ENCODE data around the gene MDM2. TPM values are rescaled to one million over a fixed set of nuclear protein-coding genes. Genes with fewer than 3 reads are reported as not detected.

MDM2 gene
- total RNA-seq, 1 donor from 2014 or later, result 113 TPM

- Mint-ChIP-seq H3K4me3 (ENCODE audit: unreplicated experiment) (no peak overlapping the region), H3K36me3 (ENCODE audit: low read depth, unreplicated experiment) (no peaks in the 10 kb centered on the region), H3K27me3 (ENCODE audit: unreplicated experiment) (no peaks in the 10 kb centered on the region), H3K27ac (ENCODE audit: unreplicated experiment) (no peak overlapping the region), H3K9me3 (ENCODE audit: unreplicated experiment) (no peaks in the 10 kb centered on the region), H3K4me1 (ENCODE audit: unreplicated experiment) (peaks cover 11% of the 10 kb centered on the region)
- no peak for TF ChIP-seq CTCF (IDR thresholded peaks at IDR 0.05; ENCODE audit: unreplicated experiment)
- no peak for DNase-seq (ENCODE audit: low spot score)
These were observed 68.5 kb downstream of the MDM2 start for GRCh38 chr12:68876461-68876860.

GRCh38 chr12:68877583-68877982 lies 69.6 kb downstream of the MDM2 start:
- Mint-ChIP-seq H3K4me3 (ENCODE audit: unreplicated experiment) (no peak overlapping the region), H3K27me3 (ENCODE audit: unreplicated experiment) (no peaks in the 10 kb centered on the region), H3K9me3 (ENCODE audit: unreplicated experiment) (no peaks in the 10 kb centered on the region), H3K27ac (ENCODE audit: unreplicated experiment) (no peak overlapping the region), H3K36me3 (ENCODE audit: low read depth, unreplicated experiment) (no peaks in the 10 kb centered on the region), H3K4me1 (ENCODE audit: unreplicated experiment) (peaks cover 11% of the 10 kb centered on the region)
- no peak for TF ChIP-seq CTCF (IDR thresholded peaks at IDR 0.05; ENCODE audit: unreplicated experiment)
- DNase-seq (ENCODE audit: low spot score), result no peak

DNA sequence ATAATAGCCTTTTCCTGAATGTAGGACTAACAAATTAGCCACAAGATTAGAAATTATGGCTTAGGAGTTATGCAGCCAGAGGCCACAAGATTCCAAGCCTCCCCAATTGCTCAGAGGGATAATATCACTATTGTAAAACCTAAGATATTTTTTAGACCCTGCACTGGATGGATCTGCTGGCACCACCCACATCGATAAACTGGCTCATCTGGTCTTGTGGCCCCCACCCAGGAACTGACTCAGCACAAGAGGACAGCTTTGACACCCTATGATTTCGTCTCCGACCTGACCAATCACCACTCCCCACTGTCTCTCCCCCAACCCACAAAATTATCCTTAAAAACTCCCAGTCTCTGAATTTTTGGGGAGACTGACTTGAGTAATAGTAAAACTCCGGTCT lies 70.3 kb downstream of the MDM2 start:
- H3K4me1 Mint-ChIP-seq (ENCODE audit: unreplicated experiment), result peaks cover 16% of the 10 kb centered on the region
- no peaks in the 10 kb centered on the region for H3K9me3 Mint-ChIP-seq (ENCODE audit: unreplicated experiment)
- H3K36me3 Mint-ChIP-seq (ENCODE audit: low read depth, unreplicated experiment), result no peaks in the 10 kb centered on the region
- no peak for TF ChIP-seq CTCF (IDR thresholded peaks at IDR 0.05; ENCODE audit: unreplicated experiment)
- H3K27me3 Mint-ChIP-seq (ENCODE audit: unreplicated experiment), result no peaks in the 10 kb centered on the region
- DNase-seq (ENCODE audit: low spot score), result no peak
- no peak overlapping the region for H3K27ac Mint-ChIP-seq (ENCODE audit: unreplicated experiment)
- no peak overlapping the region for H3K4me3 Mint-ChIP-seq (ENCODE audit: unreplicated experiment)

GRCh38 chr12:68878846-68879245 lies 70.9 kb downstream of the MDM2 start:
- H3K4me1 Mint-ChIP-seq (ENCODE audit: unreplicated experiment), result peaks cover 18% of the 10 kb centered on the region
- H3K9me3 Mint-ChIP-seq (ENCODE audit: unreplicated experiment), result no peaks in the 10 kb centered on the region
- no peaks in the 10 kb centered on the region for H3K36me3 Mint-ChIP-seq (ENCODE audit: low read depth, unreplicated experiment)
- no peak for TF ChIP-seq CTCF (IDR thresholded peaks at IDR 0.05; ENCODE audit: unreplicated experiment)
- H3K27me3 Mint-ChIP-seq (ENCODE audit: unreplicated experiment), result no peaks in the 10 kb centered on the region
- H3K27ac Mint-ChIP-seq (ENCODE audit: unreplicated experiment), result no peak overlapping the region
- DNase-seq (ENCODE audit: low spot score), result no peak
- no peak overlapping the region for H3K4me3 Mint-ChIP-seq (ENCODE audit: unreplicated experiment)

- no peak for TF ChIP-seq CTCF (IDR thresholded peaks at IDR 0.05; ENCODE audit: unreplicated experiment)
- Mint-ChIP-seq H3K27me3 (ENCODE audit: unreplicated experiment) (no peaks in the 10 kb centered on the region), H3K27ac (ENCODE audit: unreplicated experiment) (no peak overlapping the region), H3K9me3 (ENCODE audit: unreplicated experiment) (no peaks in the 10 kb centered on the region), H3K4me1 (ENCODE audit: unreplicated experiment) (peaks cover 20% of the 10 kb centered on the region), H3K4me3 (ENCODE audit: unreplicated experiment) (no peak overlapping the region), H3K36me3 (ENCODE audit: low read depth, unreplicated experiment) (no peaks in the 10 kb centered on the region)
- no peak for DNase-seq (ENCODE audit: low spot score)
These were observed 72.8 kb downstream of the MDM2 start for GRCh38 chr12:68880660-68881325.
